Left ventricle myocardium inferior (tissue), 1 donor: ENCODE measurements around the gene SYK. TPM values are rescaled to one million over a fixed set of nuclear protein-coding genes. Genes with fewer than 3 reads are reported as not detected.

Experiments used
- DNase-seq: peaks from one replicate; pipeline ENCODE4 v3.0.0-alpha.2; 2020
- H3K27ac ChIP-seq: fragments of 200-600 bp; replicated peaks from 2 replicates; pipeline ENCODE4 v1.8.0; 2021
- H3K27me3 ChIP-seq: fragments of 200-600 bp; 2 replicates; pipeline ENCODE4 v1.8.0; 2021; ENCODE audit warnings: low read depth
- H3K36me3 ChIP-seq: fragments of 200-600 bp; 2 replicates; pipeline ENCODE4 v1.8.0; 2021
- H3K4me1 ChIP-seq: fragments of 200-600 bp; 2 replicates; pipeline ENCODE4 v1.8.0; 2021
- H3K4me3 ChIP-seq: fragments of 200-600 bp; 2 replicates; pipeline ENCODE4 v1.8.0; 2021; ENCODE audit warnings: mild to moderate bottlenecking, moderate library complexity
- H3K9me3 ChIP-seq: fragments of 200-600 bp; replicated peaks from 2 replicates; pipeline ENCODE4 v1.8.0; 2021
- CTCF ChIP-seq: fragments of 200-600 bp; IDR thresholded peaks from 2 replicates; pipeline ENCODE4 v1.8.0; 2021; ENCODE audit warnings: antibody characterized with exemption, mild to moderate bottlenecking, borderline replicate concordance
- intact Hi-C: fragments of 100-400 bp; cut with micrococcal nuclease; formaldehyde crosslinking; loops from one replicate; pipeline ENCODE4 v1.11.0; 2022
- total RNA-seq: library from RNA; stranded (reverse); fragmentation: NEBNext Ultra II Directional; extraction: Animal tissue kit (Norgen Biotek cat#: 25700); gene quantifications from one replicate; pipeline ENCODE4 v1.2.1, GENCODE V29; 2021
- donor health status: DM: no; HTN: yes; CAD: no; lungs with severe emphysema.

Gene SYK
- total RNA-seq, 1 donor from 2014 or later = 5.4 TPM

- TF ChIP-seq CTCF = no peak
- no peak overlapping the region for H3K27ac ChIP-seq
- intact Hi-C loops = no loop called here
- H3K36me3 ChIP-seq = no peaks in the 10 kb centered on the region
- no peak overlapping the region for H3K4me3 ChIP-seq
- H3K27me3 ChIP-seq = peaks cover 7% of the 10 kb centered on the region
- H3K4me1 ChIP-seq = no peaks in the 10 kb centered on the region
- DNase-seq = no peak
- no peaks in the 10 kb centered on the region for H3K9me3 ChIP-seq
These were observed 107.6 kb downstream of the SYK start for GRCh38 chr9:90909225-90909624.

- H3K4me1 ChIP-seq = no peaks in the 10 kb centered on the region
- H3K27me3 ChIP-seq = peaks cover 13% of the 10 kb centered on the region
- H3K36me3 ChIP-seq = no peaks in the 10 kb centered on the region
- TF ChIP-seq CTCF = no peak
- DNase-seq = no peak
- intact Hi-C loops = loop anchor here (10.0 kb wide), 1 partner anchor 515 kb away; the partner anchor contains the start of gene NFIL3
- no peaks in the 10 kb centered on the region for H3K9me3 ChIP-seq
- H3K4me3 ChIP-seq = no peak overlapping the region
- H3K27ac ChIP-seq = no peak overlapping the region
These were observed 108.2 kb downstream of the SYK start for GRCh38 chr9:90909747-90910283.

DNA sequence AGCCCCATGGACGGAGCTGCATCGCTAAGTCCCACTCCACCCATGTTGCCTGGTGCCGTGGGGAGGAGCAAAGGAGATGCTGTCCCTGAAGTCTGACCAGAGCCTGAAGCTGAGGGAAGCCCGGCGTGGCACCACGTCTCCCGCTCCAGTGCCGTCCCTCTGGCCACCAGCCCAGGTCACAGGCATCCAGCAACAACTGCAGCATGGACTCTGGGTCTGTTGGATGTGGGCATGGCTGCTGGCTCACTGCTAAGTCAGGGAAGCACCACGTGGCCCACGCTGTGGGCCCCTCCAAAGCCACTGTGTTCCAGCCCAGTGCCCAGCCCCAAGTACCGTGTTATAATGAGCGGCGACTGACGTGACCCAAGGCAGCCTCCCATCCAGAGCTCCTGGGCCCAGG is 112.6 kb downstream of the SYK start:
- Histone ChIP-seq H3K4me1 (peaks cover under 1% of the 10 kb centered on the region), H3K36me3 (no peaks in the 10 kb centered on the region), H3K27ac (no peak overlapping the region), H3K9me3 (no peaks in the 10 kb centered on the region), H3K4me3 (no peak overlapping the region), H3K27me3 (peaks cover 13% of the 10 kb centered on the region)
- no peak for TF ChIP-seq CTCF
- DNase-seq = no peak
- intact Hi-C loops = loop anchor here (10.0 kb wide), 1 partner anchor 511 kb away; the partner anchor contains the start of gene NFIL3

GRCh38 chr9:90914868-90915483 is 113.4 kb downstream of the SYK start:
- peak; percentile 59 for DNase-seq
- Histone ChIP-seq H3K9me3 (no peaks in the 10 kb centered on the region), H3K36me3 (no peaks in the 10 kb centered on the region), H3K27ac (no peak overlapping the region), H3K27me3 (peaks cover 13% of the 10 kb centered on the region), H3K4me3 (no peak overlapping the region), H3K4me1 (peaks cover 8% of the 10 kb centered on the region)
- peak; percentile 92 for TF ChIP-seq CTCF
- intact Hi-C loops = loop anchor here (10.0 kb wide), 1 partner anchor 510 kb away; the partner anchor contains the start of gene NFIL3

DNA sequence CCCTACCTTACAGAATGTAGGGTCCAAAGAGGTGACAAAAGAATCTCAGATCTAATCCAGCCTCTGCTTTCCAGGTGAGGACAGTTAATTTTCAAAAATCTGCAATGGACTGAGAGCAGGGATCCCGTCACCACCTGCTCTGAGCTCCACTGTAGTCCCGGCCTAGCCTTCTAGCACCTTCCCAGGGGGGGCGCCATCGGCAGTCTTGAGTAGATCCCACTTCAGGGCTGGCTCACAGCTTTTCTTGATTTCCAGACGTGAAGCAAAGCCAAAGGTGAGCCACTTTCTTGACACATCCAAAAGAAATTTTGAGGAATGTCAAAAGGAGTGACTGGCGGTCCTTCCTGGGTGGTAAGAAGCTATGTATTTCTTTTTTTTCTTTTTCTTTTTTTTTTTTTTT is 114.1 kb downstream of the SYK start:
- Histone ChIP-seq H3K27ac (no peak overlapping the region), H3K4me1 (peaks cover 15% of the 10 kb centered on the region), H3K36me3 (no peaks in the 10 kb centered on the region), H3K9me3 (no peaks in the 10 kb centered on the region), H3K27me3 (peaks cover 13% of the 10 kb centered on the region), H3K4me3 (no peak overlapping the region)
- no peak for TF ChIP-seq CTCF
- DNase-seq = no peak
- intact Hi-C loops = loop anchor here (10.0 kb wide), 1 partner anchor 509 kb away; the partner anchor contains the start of gene NFIL3
